Duodenal mucosa (tissue), 2 donors: ENCODE results near the gene SPRYD3.

Experiments used
- H3K27ac ChIP-seq: one replicate; pipeline ENCODE4 v1.7.0; 2013; ENCODE audit warnings: low read depth, low read length
- H3K27me3 ChIP-seq, 2 donors: one replicate each; pipeline ENCODE4 v1.7.0; 2013; ENCODE audit warnings: low read length in 2 of 2, control low read depth in 1 of 2; ENCODE audit not compliant: insufficient read depth in 2 of 2, control insufficient read depth in 1 of 2
- H3K36me3 ChIP-seq, 2 donors: one replicate each; pipeline ENCODE4 v1.7.0; 2013; ENCODE audit warnings: low read length in 2 of 2, control low read depth in 1 of 2; ENCODE audit not compliant: insufficient read depth in 2 of 2, control insufficient read depth in 1 of 2
- H3K4me1 ChIP-seq, 2 donors: one replicate each; pipeline ENCODE4 v1.7.0; 2013; ENCODE audit warnings: low read length in 2 of 2, control low read depth in 1 of 2; ENCODE audit not compliant: insufficient read depth in 2 of 2, control insufficient read depth in 1 of 2
- H3K4me3 ChIP-seq, 2 donors: one replicate each; pipeline ENCODE4 v1.7.0; 2013; ENCODE audit warnings: low read length in 2 of 2, low read depth in 1 of 2
- H3K9ac ChIP-seq, 2 donors: one replicate each; pipeline ENCODE4 v1.7.0; 2013; ENCODE audit warnings: low read length in 2 of 2, low read depth in 1 of 2
- H3K9me3 ChIP-seq, 2 donors: one replicate each; pipeline ENCODE4 v1.7.0; 2013; ENCODE audit warnings: low read length in 2 of 2, control low read depth in 1 of 2; ENCODE audit not compliant: control insufficient read depth in 1 of 2

SPRYD3 gene

GRCh38 chr12:53101931-53102781 lies 23.0 kb upstream of the SPRYD3 start:
- Histone ChIP-seq H3K27me3 (peaks cover 0 to 2% of the 10 kb centered on the region in 2 donors), H3K4me3 (no peak overlapping the region), H3K27ac (no peak overlapping the region), H3K4me1 (peaks cover 34 to 44% of the 10 kb centered on the region in 2 donors), H3K36me3 (no peaks in the 10 kb centered on the region), H3K9ac (peak overlapping the region; percentile 16 to 21), H3K9me3 (no peaks in the 10 kb centered on the region)

DNA sequence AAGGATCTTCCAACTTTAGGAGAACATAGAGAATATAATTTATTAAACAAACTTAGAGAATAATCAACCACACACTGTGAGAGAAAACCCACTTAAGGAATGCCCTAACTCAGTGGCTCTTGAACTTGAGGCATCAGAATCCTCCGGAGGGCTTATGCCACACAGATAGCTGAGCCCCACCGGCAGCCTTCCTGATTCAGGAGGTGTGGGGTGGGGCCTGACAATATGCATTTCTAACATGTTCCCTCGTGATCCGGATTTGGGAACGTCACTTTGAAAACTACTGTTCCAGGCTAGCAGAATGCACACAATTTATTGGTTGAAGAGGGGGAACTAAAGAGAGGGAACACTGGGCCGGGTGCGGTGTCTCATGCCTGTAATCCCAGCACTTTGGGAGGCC lies 22.1 kb upstream of the SPRYD3 start:
- no peak overlapping the region for H3K27ac ChIP-seq
- no peaks in the 10 kb centered on the region for H3K9me3 ChIP-seq
- H3K4me1 ChIP-seq = peaks cover 42 to 44% of the 10 kb centered on the region in 2 donors
- H3K4me3 ChIP-seq = no peak overlapping the region
- H3K27me3 ChIP-seq = peaks cover 0 to 7% of the 10 kb centered on the region in 2 donors
- no peaks in the 10 kb centered on the region for H3K36me3 ChIP-seq
- no peak overlapping the region for H3K9ac ChIP-seq

- Histone ChIP-seq H3K27ac (no peak overlapping the region), H3K9me3 (no peaks in the 10 kb centered on the region), H3K4me1 (peaks cover 42 to 44% of the 10 kb centered on the region in 2 donors), H3K9ac (no peak overlapping the region), H3K36me3 (no peaks in the 10 kb centered on the region), H3K27me3 (peaks cover 0 to 7% of the 10 kb centered on the region in 2 donors), H3K4me3 (no peak overlapping the region)
Observed at GRCh38 chr12:53100466-53101151, 21.4 kb upstream of the SPRYD3 start.

DNA sequence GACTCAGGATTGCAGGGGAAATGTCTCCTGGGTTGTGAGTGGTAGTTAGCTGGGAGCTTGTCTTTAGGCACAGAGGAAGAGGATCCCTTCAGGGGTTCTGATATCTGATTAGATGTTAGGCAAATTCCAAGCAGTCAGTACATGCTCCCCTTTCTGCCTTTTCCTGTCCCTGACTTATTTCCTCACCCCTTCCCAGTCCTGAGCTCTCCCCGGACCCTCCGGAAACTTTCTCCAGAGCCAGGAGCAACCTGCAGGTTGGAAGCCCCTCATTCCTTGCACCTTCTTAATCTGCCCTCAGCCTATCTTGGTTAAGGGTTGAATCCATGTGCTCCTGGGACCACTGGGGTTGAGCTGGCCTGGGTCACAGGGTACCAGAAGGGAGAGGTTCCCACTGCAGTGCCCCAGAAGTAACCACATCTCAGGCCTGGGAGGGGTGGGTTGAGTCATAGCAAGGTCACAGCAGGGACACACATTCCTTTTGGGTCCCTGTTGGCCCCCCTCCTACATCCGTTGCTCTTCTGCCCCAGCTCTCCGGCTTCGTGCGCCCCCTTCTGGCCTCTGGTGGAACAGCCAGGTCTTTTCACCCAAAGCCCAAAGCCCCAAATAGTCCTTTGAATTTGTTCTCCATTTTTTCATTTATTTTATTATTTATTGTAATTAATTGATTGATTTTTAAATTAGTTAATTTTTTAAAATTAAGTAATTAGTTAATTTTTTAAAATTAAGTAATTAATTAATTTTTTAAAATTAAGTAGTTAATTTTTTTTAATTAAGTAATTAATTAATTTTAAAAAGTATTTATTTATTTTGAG lies 20.1 kb upstream of the SPRYD3 start:
- Histone ChIP-seq H3K9ac (no peak overlapping the region), H3K9me3 (no peaks in the 10 kb centered on the region)

DNA sequence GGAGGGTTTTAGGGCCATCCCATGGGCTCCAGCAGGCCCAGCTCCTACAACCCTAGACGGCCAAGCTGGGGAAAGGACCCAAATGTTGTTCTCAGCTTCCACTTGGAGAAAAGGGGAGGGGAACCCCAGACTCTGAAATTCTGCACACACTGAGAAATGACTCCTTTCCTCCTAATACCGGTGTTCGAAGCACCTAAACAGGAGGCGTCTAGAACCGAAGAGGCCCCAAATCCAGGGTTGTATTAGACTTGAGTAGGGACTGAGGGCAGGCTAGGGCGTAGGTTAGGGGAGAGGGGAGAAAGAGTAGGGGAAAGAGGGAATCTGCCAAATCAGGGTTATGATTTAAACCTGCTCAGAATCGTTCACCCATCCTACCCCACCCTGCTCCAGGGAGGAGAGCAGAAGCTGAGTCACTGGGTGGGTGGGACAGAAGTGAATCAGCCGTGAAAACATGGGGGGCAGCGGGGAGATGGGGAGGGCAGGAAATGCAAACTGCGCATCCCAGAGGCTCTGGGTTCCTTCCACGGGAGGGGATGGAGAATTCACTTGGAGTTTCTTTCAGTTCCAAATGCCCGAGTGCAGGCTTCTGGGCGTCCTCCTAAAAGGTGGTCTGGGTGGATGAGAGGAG lies 19.3 kb upstream of the SPRYD3 start:
- H3K9ac ChIP-seq = peak overlapping the region in 1 of 2 donors; percentile 60
- H3K36me3 ChIP-seq = no peaks in the 10 kb centered on the region
- H3K9me3 ChIP-seq = no peaks in the 10 kb centered on the region
- H3K4me3 ChIP-seq = peak overlapping the region; percentile 65 to 73
- peaks cover 41 to 44% of the 10 kb centered on the region in 2 donors for H3K4me1 ChIP-seq
- peak overlapping the region; percentile 71 for H3K27ac ChIP-seq
- peaks cover 0 to 7% of the 10 kb centered on the region in 2 donors for H3K27me3 ChIP-seq

More for the DNA sequence above, 20.1 kb upstream of the SPRYD3 start:
- Histone ChIP-seq H3K36me3 (no peaks in the 10 kb centered on the region), H3K27me3 (peaks cover 0 to 7% of the 10 kb centered on the region in 2 donors), H3K4me3 (peak overlapping the region; percentile 23 to 36), H3K4me1 (peaks cover 43 to 46% of the 10 kb centered on the region in 2 donors), H3K27ac (peak overlapping the region; percentile 71)

GRCh38 chr12:53097564-53098353 lies 18.6 kb upstream of the SPRYD3 start, which contains the start of gene IGFBP6:
Gene IGFBP6 (plus strand): TSS chr12:53097667. CDS start chr12:53097718, 51 bp downstream.
- Histone ChIP-seq H3K36me3 (no peaks in the 10 kb centered on the region), H3K4me3 (peak within 1 kb of the TSS; percentile 65 to 73), H3K9ac (peak within 1 kb of the TSS; percentile 60 to 65), H3K9me3 (no peaks in the 10 kb centered on the region), H3K27me3 (peaks cover 0 to 7% of the 10 kb centered on the region in 2 donors), H3K4me1 (peaks cover 34 to 37% of the 10 kb centered on the region in 2 donors), H3K27ac (peak within 1 kb of the TSS; percentile 70)

GRCh38 chr12:53097207-53097563 lies 18.0 kb upstream of the SPRYD3 start:
- Histone ChIP-seq H3K4me1 (peaks cover 28 to 31% of the 10 kb centered on the region in 2 donors), H3K9ac (peak overlapping the region in 1 of 2 donors; percentile 65), H3K27me3 (peaks cover 0 to 7% of the 10 kb centered on the region in 2 donors)

GRCh38 chr12:53096759-53097158 lies 17.6 kb upstream of the SPRYD3 start:
- Histone ChIP-seq H3K9ac (peak overlapping the region in 1 of 2 donors; percentile 65), H3K4me3 (peak overlapping the region; percentile 65 to 73), H3K27ac (peak overlapping the region; percentile 70)

More at GRCh38 chr12:53097207-53097563, 18.0 kb upstream of the SPRYD3 start:
- H3K9me3 ChIP-seq = no peaks in the 10 kb centered on the region
- peak overlapping the region; percentile 70 for H3K27ac ChIP-seq
- H3K36me3 ChIP-seq = no peaks in the 10 kb centered on the region
- peak overlapping the region; percentile 65 to 73 for H3K4me3 ChIP-seq

More at GRCh38 chr12:53096759-53097158, 17.6 kb upstream of the SPRYD3 start:
- H3K27me3 ChIP-seq = peaks cover 0 to 7% of the 10 kb centered on the region in 2 donors
- peaks cover 26 to 28% of the 10 kb centered on the region in 2 donors for H3K4me1 ChIP-seq
- H3K9me3 ChIP-seq = no peaks in the 10 kb centered on the region
- no peaks in the 10 kb centered on the region for H3K36me3 ChIP-seq
